WTC11 (cell line): Measurements from ENCODE around the gene USP21. TPM values are rescaled to one million over a fixed set of nuclear protein-coding genes. Genes with fewer than 3 reads are reported as not detected.

ENCODE experiments used
- ATAC-seq: fragments of 200-7000 bp; cut with Tn5 transposase; 2 replicates; pipeline ENCODE4 v1.10.0; 2021; ENCODE audit warnings: mild to moderate bottlenecking, moderate library complexity
- CTCF ChIA-PET: fragments of 300-600 bp; sonication (Branson Sonifier 250); formaldehyde crosslinking; loops from one replicate; lab custom pipeline; 2021; ENCODE audit warnings: antibody characterized with exemption; lab: Charles Lee
- POLR2A ChIA-PET: fragments of 350-600 bp; sonication (Branson Sonifier 250); formaldehyde crosslinking; loops from one replicate; lab custom pipeline; 2021; ENCODE audit warnings: antibody characterized with exemption; lab: Charles Lee
- DNase-seq: peaks from one replicate; pipeline ENCODE4 v3.0.0; 2021; ENCODE audit warnings: low spot score
- H3K27ac Mint-ChIP-seq: 2 replicates; pipeline ENCODE4 v1.8.0; 2021; ENCODE audit warnings: mixed read lengths
- H3K27me3 Mint-ChIP-seq: 2 replicates; pipeline ENCODE4 v1.8.0; 2021; ENCODE audit warnings: low read depth, mild to moderate bottlenecking, moderate library complexity, mixed read lengths
- H3K36me3 Mint-ChIP-seq: 2 replicates; pipeline ENCODE4 v1.8.0; 2021; ENCODE audit warnings: mixed read lengths
- H3K4me1 Mint-ChIP-seq: 2 replicates; pipeline ENCODE4 v1.8.0; 2022; ENCODE audit warnings: mixed read lengths
- H3K4me3 Mint-ChIP-seq: 2 replicates; pipeline ENCODE4 v1.8.0; 2021; ENCODE audit warnings: mild to moderate bottlenecking, moderate library complexity, mixed read lengths
- H3K9me3 Mint-ChIP-seq: 2 replicates; pipeline ENCODE4 v1.8.0; 2021; ENCODE audit warnings: mixed read lengths
- ATF1 ChIP-seq: sonication (generic); formaldehyde crosslinking; IDR thresholded peaks from 2 replicates; pipeline ENCODE4 v1.8.1; 2023; ENCODE audit warnings: mild to moderate bottlenecking, moderate library complexity, missing genetic modification reagents
- E2F4 ChIP-seq: sonication (generic); formaldehyde crosslinking; IDR thresholded peaks from 2 replicates; pipeline ENCODE4 v1.8.1; 2022; ENCODE audit warnings: low read depth, mild to moderate bottlenecking, moderate library complexity, missing genetic modification reagents, borderline replicate concordance
- ERG ChIP-seq: fragments of 250-450 bp; sonication (Bioruptor Pico); IDR thresholded peaks from 2 replicates; pipeline ENCODE4 v1.8.0; 2021; ENCODE audit warnings: mild to moderate bottlenecking
- ESRRA ChIP-seq: sonication (generic); formaldehyde crosslinking; IDR thresholded peaks from 2 replicates; pipeline ENCODE4 v1.8.1; 2022; ENCODE audit warnings: mild to moderate bottlenecking, missing genetic modification reagents, borderline replicate concordance
- IRF2 ChIP-seq: sonication (generic); formaldehyde crosslinking; IDR thresholded peaks from 2 replicates; pipeline ENCODE4 v1.8.0; 2022; ENCODE audit warnings: low read depth, missing genetic modification reagents, borderline replicate concordance
- MLX ChIP-seq: sonication (generic); formaldehyde crosslinking; IDR thresholded peaks from 2 replicates; pipeline ENCODE4 v1.8.1; 2023; ENCODE audit warnings: mild to moderate bottlenecking, missing genetic modification reagents, moderate library complexity
- NR3C1 ChIP-seq: sonication (generic); formaldehyde crosslinking; conservative IDR thresholded peaks from 2 replicates; pipeline ENCODE4 v1.8.1; 2023; ENCODE audit warnings: low read depth, mild to moderate bottlenecking, missing genetic modification reagents
- SOX15 ChIP-seq: fragments of 250-450 bp; sonication (Bioruptor Pico); IDR thresholded peaks from 2 replicates; pipeline ENCODE4 v1.9.0; 2021; ENCODE audit warnings: mild to moderate bottlenecking
- ZMAT4 ChIP-seq: fragments of 250-450 bp; sonication (Bioruptor Pico); IDR thresholded peaks from 2 replicates; pipeline ENCODE4 v1.9.0; 2021; ENCODE audit warnings: mild to moderate bottlenecking
- total RNA-seq: library from RNA; stranded (reverse); gene quantifications from 3 replicates; pipeline ENCODE4 v1.2.3, GENCODE V29; 2021
- TF ChIP-seq, protein P1 (sequence below): sonication (generic); formaldehyde crosslinking; IDR thresholded peaks from 2 replicates; pipeline ENCODE4 v1.8.1; 2022; ENCODE audit warnings: missing genetic modification reagents, borderline replicate concordance
- TF ChIP-seq, protein P2 (sequence below): sonication (generic); formaldehyde crosslinking; IDR thresholded peaks from 2 replicates; pipeline ENCODE4 v1.8.0; 2022; ENCODE audit warnings: mild to moderate bottlenecking, missing genetic modification reagents
- TF ChIP-seq, protein P3 (sequence below): sonication (generic); formaldehyde crosslinking; conservative IDR thresholded peaks from 2 replicates; pipeline ENCODE4 v1.8.1; 2023; ENCODE audit warnings: mild to moderate bottlenecking, low read depth, missing genetic modification reagents, moderate library complexity

The USP21 gene
- total RNA-seq, 1 experiment from 2014 or later, result 30.8 TPM

DNA sequence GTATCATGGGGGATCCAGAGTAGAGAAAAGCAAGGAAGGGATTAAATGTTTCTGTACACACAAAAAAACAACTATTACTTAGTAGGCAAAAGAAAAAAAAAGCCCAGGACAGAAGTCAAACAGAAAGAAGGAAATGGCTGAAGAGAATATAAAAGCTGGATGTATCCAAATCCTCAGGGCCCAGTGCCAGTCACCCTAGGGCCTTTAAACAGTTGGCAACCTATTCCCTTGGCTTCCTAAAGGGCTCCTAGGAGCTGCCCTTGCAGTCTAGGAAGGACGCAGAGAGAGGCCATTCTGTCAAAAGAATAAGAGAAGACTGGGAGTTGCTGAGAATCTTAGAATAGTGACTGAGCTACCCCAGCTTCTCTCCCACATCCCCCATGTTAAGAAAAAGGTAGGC is 13.0 kb downstream of the USP21 start:
- Mint-ChIP-seq H3K27ac (no peak overlapping the region), H3K36me3 (peaks cover 48% of the 10 kb centered on the region), H3K9me3 (no peaks in the 10 kb centered on the region), H3K27me3 (no peaks in the 10 kb centered on the region), H3K4me1 (peaks cover 10% of the 10 kb centered on the region), H3K4me3 (no peak overlapping the region)
- ChIA-PET POLR2A (no interaction called here), CTCF (interaction anchor here (2.5 kb wide), 1 partner anchor 53 kb away, joined by 9 read pairs; the partner anchor contains the start of gene TOMM40L)
- DNase-seq (no peak), ATAC-seq (no peak)
- TF ChIP-seq, protein P1, sequence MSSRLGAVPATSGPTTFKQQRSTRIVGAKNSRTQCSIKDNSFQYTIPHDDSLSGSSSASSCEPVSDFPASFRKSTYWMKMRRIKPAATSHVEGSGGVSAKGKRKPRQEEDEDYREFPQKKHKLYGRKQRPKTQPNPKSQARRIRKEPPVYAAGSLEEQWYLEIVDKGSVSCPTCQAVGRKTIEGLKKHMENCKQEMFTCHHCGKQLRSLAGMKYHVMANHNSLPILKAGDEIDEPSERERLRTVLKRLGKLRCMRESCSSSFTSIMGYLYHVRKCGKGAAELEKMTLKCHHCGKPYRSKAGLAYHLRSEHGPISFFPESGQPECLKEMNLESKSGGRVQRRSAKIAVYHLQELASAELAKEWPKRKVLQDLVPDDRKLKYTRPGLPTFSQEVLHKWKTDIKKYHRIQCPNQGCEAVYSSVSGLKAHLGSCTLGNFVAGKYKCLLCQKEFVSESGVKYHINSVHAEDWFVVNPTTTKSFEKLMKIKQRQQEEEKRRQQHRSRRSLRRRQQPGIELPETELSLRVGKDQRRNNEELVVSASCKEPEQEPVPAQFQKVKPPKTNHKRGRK (CRISPR knock-in tag), result no peak
- no peak for TF ChIP-seq SOX15 (CRISPR knock-in tag)
- TF ChIP-seq NR3C1 (CRISPR knock-in tag), result no peak
- no peak for TF ChIP-seq ZMAT4 (CRISPR knock-in tag)
- no peak for TF ChIP-seq ATF1 (CRISPR knock-in tag)
- TF ChIP-seq, protein P2, sequence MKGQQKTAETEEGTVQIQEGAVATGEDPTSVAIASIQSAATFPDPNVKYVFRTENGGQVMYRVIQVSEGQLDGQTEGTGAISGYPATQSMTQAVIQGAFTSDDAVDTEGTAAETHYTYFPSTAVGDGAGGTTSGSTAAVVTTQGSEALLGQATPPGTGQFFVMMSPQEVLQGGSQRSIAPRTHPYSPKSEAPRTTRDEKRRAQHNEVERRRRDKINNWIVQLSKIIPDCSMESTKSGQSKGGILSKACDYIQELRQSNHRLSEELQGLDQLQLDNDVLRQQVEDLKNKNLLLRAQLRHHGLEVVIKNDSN (CRISPR knock-in tag), result no peak

GRCh38 chr1:161172776-161173376 is 13.6 kb downstream of the USP21 start:
- no peak overlapping the region for H3K27ac Mint-ChIP-seq
- no peaks in the 10 kb centered on the region for H3K27me3 Mint-ChIP-seq
- ATAC-seq, result no peak
- peaks cover 13% of the 10 kb centered on the region for H3K4me1 Mint-ChIP-seq
- TF ChIP-seq ESRRA (CRISPR knock-in tag) (no peak), ERG (CRISPR knock-in tag) (no peak), E2F4 (no peak), MLX (CRISPR knock-in tag) (no peak), IRF2 (no peak)
- TF ChIP-seq, protein P3, sequence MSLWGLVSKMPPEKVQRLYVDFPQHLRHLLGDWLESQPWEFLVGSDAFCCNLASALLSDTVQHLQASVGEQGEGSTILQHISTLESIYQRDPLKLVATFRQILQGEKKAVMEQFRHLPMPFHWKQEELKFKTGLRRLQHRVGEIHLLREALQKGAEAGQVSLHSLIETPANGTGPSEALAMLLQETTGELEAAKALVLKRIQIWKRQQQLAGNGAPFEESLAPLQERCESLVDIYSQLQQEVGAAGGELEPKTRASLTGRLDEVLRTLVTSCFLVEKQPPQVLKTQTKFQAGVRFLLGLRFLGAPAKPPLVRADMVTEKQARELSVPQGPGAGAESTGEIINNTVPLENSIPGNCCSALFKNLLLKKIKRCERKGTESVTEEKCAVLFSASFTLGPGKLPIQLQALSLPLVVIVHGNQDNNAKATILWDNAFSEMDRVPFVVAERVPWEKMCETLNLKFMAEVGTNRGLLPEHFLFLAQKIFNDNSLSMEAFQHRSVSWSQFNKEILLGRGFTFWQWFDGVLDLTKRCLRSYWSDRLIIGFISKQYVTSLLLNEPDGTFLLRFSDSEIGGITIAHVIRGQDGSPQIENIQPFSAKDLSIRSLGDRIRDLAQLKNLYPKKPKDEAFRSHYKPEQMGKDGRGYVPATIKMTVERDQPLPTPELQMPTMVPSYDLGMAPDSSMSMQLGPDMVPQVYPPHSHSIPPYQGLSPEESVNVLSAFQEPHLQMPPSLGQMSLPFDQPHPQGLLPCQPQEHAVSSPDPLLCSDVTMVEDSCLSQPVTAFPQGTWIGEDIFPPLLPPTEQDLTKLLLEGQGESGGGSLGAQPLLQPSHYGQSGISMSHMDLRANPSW (CRISPR knock-in tag), result no peak
- TF ChIP-seq, protein P1 (CRISPR knock-in tag), result no peak
- no peak overlapping the region for H3K4me3 Mint-ChIP-seq
- H3K36me3 Mint-ChIP-seq, result peaks cover 48% of the 10 kb centered on the region
- no peaks in the 10 kb centered on the region for H3K9me3 Mint-ChIP-seq
- CTCF ChIA-PET, result interaction anchor here (2.5 kb wide), 1 partner anchor 53 kb away, joined by 9 read pairs; the partner anchor contains the start of gene TOMM40L
- POLR2A ChIA-PET, result no interaction called here
- DNase-seq, result no peak
